ENCODE measurements around the gene C14orf93.

The C14orf93 gene

DNA sequence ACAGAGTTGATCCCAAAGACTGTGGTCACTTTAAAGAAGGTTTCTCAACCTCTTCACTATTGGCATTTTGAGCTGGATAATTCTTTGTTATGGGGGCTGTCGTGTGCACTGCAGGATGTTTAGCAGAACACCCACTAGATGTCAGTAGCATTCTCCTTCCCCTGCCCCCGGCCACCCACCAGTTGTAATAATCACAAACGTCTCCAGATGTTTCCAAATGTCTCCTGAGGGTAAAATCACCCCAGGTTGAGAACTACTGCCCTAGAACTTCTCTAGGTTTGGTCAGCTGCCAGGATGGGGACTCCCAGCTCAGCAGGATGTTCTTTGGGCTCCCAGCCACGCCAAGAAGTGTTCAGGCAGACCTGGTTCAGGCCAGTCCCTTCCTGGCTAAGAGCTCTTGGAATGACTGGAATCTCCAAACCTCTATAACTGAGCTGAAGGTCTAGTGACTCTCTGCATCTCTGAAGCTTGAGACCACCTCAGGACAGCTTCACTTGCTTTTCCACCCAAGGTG is 15.1 kb downstream of the C14orf93 start:
- peak; percentile 55 for DNase-seq (ENCODE audit: low spot score)

DNA sequence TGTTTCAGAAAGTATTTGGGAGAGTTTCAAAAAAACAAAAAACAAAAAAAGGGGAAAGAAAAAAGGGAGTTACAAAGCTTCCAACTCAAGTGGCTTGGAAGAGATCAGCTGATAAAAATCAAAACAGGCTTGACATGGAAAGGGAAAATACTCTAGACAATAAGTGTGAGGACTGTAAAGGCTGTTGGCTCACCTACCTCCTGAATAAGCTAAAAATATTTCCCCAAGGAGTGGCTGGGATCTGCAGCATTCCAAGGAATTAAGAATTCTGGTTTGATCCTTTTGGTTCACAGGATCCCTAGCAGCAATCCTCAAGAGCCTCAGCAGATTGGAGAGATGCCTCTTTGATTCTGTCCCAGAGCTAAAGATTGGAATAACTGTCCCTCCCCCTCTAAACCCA is 16.4 kb downstream of the C14orf93 start:
- DNase-seq (ENCODE audit: low spot score), result no peak

DNA sequence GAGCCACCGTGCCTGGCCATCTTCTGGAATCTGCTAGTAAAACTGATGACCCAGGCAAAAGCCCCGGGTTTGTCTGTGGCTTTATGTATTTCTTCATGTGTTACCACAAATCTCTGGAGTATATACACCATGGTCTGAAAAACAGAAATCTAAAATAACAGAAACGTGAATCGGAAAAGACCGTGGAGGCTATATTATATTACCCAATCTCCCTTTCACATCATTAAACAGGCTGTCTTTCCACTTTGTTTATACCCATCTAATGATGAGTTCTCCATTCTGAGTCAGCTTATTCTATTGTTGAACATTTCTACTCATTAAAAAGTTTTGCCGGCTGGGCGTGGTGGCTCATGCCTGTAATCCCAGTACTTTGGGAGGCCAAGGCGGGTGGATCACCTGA is 18.1 kb downstream of the C14orf93 start:
- DNase-seq (ENCODE audit: low spot score), result no peak

DNA sequence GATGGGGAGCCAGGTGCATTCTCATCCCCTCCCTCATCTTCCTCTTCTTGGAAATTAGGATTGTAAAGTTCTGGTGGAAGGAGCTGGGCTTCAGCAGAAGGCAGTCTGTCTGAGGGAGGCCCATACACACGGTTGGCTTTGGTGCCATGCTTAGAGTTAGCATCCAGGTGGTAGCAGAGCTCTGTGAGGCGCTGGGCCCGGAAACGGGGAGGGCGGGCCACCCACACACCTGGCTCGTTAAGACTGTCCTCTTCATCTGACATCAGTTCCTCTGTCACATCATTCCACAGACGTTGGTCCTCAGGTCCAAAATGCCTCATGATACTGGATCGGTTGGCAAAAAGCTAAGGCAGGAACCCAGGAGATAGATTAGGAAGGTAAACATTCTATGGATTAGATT is 22.7 kb downstream of the C14orf93 start:
- DNase-seq (ENCODE audit: low spot score), result no peak

DNA sequence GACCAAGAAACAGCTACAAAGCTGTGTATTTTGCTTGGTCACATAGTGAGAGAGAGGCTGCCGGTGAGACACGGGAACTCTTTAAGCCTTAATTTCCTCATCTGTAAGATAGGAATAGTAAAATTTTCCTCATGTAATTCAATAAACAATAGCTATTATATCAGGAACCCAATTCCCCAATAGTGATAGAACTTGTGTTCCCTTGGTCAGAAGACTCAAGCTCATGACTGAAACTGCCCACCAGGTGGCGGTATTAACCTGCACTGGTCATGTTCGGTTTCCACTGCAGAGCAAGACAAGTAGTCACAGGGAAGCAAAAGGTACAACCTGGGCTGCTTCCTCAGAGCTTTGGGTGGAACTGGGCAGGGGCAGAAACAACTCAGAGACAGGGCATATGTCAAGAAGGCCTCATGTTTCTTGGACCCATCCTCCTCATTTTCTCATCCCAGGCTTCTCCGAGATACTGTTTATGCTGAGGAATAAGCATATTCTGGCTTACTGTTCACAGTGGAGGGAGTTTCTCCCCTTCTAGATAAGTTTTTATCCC is 23.4 kb downstream of the C14orf93 start:
- peak; percentile 82 for DNase-seq (ENCODE audit: low spot score)

DNA sequence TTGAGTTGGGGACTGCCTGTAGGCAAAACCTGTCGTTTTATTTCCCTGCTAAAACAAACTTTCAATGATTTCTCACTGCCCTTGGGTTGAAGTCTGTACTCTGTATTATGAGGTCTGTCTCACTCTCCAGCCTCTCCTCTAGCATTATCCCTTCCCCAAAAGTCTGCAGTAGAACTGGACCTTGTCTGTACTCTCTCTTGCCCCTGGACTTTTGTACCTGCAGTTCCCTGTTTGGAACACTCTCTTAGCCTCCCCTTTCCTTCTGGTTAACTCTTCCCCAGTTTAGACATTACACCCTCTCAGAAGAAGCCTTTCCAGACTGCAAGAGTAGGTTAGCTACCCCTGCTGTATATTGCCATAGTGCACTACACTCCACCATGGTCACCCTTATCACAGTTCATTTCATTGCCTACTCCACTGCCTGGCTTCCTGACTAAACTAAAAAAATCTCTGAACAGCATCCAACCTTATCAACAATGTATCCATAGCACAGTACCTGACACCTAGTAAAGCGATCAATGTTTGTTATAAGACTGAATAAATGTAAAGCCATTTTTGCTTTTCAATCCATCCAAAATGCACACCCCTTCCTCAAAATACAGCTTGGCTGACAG is 23.9 kb downstream of the C14orf93 start:
- no peak for DNase-seq (ENCODE audit: low spot score)

DNA sequence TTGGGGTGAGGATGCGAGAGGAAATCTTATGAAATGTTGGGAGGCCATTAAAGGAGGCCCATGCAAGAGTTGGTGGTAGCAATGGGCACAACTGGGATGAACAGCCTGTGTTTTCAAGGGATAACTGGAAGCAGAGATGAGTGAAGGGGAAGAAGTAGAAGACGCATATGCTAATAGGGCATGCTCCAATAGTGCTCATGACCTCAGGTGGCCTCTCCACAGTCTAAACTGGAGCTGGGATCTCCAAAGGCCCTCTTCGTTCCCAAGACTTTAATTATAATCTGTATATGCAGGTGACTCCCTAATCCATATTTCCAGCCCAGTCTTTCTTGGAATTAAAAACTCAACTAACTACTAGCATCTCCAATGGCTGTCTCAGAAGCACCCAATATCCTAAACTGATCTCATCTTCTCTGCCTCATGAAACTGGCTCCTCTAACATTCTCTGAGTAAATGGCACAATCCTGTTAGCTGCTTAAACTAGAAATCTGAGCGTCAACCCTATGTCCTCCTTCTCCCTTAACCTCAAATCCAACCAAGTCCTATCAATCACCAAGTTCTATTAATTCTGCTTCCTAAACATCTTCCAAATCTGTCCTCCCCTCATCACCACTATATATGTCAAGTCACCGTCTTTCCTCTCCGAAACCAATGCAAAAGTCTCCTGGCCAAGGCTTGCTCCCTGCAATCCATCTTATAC is 24.8 kb downstream of the C14orf93 start:
- no peak for DNase-seq (ENCODE audit: low spot score)

DNA sequence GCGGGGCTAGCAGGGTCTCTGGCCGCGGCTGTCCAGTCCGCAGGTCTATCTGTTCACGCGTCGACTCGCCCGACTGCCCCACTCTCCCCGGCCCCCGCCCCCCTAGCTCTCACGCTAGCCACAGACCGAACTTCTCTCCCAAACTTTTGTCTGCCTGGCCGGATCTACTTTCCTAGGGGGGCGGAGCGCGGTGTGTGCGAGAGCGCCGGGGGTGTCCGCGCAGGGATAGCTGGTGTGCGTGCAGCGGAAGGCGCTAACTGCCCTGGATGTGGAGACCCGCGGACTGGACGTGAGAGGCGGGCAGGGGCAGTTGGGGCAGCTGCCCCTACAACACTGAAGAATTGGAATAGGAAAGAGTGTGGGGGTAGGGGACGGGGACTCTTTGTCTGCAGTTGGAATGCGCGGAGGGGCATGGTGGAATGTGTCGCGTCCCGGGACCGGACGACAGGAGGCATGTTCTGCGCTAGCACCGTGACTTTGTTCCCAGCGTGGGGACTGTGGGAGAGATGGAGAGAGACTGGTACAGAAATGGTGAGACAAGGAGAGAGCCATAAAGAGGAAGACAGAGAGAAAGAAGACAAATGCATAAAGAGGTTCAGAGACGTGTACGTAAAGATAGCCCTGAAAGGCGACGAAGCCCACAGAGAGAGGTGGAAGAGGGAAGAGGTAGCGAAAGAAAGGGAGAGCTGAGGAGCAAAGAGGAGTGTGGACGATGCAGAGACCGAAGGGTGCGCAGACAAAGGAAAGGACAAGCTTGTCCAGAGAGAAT is 27.3 kb downstream of the C14orf93 start, which contains the start of gene AJUBA:
AJUBA (minus strand) TSS at position 75 of the 769 bp plus-strand sequence. CDS start 285 bp downstream, outside the sequence.
- peak; percentile 98 for DNase-seq (ENCODE audit: low spot score)

DNA sequence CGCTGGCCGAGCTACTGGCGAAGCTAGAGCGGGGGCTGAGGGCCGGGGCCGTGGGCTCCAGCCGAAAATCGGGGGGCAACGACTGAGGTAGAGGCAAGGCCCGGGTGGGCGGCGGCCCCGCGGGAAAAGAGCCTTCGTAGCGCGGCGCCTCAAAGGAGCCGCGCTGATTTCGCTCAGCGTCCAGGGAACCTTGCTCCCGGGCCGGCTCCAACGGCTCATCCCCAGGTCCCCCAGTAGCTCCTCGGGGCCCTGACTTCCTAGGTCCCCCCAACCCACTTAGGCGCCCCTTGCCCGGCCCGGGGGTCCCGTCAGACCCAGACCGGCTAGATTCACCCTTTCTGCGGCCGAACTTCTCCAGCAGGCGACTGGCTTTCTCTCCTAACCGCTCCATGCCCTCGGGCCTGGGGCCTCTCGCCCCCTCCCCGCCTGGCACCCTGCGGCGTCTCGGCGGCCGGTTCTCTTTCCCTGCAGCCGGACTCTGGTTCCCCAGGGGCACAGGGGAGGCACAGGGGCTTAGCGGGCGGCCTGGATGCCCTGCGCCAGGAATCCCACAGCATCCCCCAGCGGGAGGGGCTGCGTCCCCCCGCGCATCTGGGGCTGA is 28.0 kb downstream of the C14orf93 start:
- DNase-seq (ENCODE audit: low spot score), result no peak

DNA sequence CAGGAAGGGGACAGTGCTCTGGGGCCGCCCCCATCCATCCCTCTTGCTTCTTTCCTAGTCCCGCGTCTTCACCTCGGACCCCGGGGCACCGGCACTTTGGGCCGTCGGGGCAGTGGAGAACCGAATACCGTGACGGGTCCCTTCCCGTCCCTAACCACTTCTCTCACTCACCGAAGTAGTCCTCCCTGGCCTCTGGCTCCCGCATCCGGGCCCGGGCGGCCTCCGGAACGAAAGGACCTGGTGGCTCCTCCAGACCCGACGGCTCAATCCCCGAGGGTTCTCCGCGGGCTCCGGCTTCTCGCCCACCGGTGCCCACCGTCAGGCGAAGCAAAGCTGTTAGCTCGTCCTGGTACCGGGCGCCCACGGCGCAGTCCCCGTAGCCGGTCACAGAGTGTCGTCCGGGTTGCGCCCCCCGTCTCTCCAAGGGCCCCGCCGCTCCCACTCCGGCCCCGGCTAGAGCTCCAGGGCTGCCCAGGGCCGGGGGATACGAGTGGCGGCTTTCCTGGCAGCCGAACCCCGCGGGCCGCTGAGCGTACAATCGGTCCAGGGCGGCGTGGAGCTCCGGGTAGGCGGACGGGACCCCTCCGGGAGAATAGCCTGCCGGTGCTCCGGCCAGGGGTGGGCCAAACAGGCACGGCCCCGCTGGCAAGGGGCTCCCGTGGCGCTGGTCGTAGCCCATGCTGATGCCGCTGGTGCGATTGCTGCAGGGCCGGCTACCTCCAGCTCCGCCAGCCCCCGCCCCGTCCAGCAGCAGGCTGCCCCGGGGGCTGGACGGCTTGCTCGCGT is 28.7 kb downstream of the C14orf93 start:
- peak; percentile 43 for DNase-seq (ENCODE audit: low spot score)

DNA sequence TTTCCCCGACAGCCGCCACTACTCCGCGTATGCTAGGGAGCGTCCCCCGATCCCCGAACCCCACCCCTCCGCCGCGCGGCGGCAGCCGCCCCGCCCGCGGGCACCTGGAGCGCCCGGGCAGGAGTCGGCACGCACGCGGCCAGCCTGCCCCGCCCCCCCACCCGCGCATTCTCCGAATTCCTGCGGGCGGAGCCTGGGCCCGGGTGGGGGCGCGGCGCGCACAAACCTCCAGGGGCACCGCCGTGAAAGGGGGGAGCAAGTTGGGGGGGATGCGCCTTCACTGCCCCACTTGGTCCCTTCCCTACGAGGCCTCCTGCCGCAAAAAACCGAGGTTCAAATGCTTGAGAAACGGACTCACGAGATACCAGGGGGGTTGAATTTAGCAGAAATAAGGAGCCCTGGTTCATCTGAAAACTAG is 29.3 kb downstream of the C14orf93 start:
- DNase-seq (ENCODE audit: low spot score), result peak; percentile 86

DNA sequence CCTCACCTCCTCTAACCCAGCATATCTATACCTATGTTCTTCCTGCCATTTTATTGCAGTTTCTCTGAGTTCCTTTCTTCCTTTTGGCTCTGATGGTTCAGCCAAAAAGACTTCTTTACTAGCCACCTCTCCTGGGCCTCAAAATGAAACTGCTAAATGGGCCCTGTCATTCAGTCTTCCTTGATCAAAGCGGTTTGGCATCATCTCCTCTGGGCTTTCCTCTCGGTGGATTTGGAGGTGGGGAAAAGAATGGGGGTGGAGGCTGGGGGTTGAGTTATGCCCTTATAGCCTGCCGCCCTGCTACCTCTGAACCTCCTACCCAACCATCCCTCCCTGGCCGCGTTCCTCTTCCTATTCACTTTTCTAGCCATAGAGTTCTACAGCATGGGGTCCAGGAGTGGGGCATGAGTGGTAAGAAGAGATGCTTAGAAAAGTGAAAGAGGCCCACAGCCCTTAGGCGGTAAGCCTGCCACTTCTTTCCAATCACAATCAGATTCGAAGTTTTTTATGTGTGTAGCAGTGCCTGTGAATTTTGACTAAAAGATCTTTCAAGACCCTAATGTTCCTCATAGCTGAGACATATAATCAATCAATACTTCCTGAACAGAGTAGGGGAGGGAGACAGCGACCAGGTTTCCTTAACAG is 30.1 kb downstream of the C14orf93 start:
- peak; percentile 21 for DNase-seq (ENCODE audit: low spot score)

DNA sequence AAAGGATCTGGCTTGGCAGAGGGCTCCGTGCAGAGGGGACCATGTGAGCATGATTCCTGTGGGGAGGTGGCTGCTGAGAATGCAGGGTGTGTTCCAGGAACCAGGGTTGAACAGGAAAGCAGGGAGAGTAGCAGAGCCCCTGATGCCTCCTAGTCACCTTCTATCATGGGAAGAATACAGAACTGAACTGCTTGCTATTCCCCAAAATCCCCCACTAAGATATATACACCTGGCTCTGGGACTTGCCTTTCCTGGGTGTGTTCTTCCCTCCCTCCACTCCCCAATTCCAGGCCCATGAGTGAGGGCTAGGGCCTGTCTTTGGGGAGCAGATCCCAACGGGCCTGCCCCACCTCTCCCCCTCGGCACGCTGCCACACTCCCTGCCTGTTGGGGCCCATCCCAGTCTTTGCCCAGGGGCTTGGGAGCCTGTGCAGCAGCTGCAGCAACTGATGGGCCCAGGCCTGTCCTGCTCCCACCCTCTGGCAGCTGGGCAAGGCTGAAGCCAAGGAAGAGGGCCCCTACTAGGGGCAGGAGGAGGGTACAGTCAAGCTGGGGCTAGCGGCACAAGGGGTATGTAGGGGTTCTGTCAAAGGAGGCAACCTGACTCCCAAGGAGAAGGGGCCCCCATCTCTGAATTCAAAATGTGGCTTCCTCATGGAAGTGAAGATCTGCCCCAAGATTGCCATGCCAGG is 30.8 kb downstream of the C14orf93 start:
- DNase-seq (ENCODE audit: low spot score), result peak; percentile 36

DNA sequence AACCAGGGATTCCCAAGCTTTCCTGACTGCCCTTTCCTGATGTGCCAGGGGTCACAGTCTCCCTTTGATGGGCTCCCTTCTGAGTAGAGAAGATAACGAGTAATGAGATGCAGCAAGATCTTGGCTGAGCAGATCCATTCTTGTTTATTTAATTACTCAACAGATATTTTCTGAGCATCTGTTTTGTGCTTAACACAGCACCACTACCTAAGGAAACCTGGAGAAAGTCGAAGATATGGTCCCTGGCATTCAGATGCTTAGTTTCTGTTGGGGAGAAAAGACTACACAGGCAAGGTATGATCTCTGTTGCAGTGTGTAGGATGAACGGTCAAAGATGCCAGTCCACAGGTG is 31.5 kb downstream of the C14orf93 start:
- DNase-seq (ENCODE audit: low spot score), result peak; percentile 31

DNA sequence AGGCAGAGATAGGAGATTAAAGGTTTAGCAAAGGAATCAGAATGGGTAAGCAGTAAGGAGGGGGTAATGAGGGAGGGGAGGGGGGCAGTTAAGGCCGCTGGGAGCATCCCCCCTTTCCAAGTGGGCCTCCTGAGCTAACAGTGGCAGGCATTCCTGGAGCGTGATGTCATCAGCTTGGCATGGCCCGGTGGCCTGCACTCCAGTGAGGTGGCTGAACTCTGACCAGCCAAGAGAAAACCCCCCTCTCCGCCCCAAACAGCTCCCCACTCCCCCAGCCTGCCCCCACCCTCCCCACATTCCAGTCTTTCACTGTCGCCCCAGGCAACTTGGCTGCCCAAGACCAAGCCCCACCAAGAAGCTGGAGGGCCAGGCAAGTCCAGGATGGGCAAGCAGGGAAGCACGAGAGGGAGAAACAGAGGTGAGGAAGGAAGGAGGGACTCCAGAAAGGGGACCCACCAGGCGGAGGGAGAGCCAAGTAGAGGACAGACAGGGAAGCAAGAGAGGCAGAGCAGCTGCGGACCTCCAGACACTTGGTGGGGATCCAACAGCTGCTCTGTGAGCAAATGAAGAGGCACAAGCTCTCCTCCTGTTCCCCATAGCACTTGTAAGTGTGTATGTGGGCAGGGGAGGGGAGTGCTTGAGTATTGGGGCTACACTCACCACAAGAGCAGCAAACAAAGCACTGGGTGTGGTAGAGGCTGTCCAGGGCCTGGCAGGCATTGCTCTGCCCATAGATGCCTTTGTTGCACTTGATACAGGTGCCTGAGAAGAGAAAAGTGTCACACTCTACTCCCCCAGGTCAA is 32.1 kb downstream of the C14orf93 start:
- DNase-seq (ENCODE audit: low spot score), result peak; percentile 84

DNA sequence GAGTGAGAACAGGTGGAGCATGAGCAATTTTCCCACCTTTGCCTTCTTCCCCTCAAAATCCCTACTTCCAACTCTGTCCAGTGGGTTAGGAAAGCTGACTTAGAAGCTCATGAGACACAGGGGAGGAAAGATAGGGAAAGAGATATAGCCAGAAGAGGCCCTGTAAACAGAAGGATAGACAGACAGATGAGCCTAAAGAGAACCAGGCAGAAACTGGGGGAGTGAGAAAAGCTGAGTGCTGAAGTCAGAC is 32.6 kb downstream of the C14orf93 start:
- DNase-seq (ENCODE audit: low spot score), result no peak

DNA sequence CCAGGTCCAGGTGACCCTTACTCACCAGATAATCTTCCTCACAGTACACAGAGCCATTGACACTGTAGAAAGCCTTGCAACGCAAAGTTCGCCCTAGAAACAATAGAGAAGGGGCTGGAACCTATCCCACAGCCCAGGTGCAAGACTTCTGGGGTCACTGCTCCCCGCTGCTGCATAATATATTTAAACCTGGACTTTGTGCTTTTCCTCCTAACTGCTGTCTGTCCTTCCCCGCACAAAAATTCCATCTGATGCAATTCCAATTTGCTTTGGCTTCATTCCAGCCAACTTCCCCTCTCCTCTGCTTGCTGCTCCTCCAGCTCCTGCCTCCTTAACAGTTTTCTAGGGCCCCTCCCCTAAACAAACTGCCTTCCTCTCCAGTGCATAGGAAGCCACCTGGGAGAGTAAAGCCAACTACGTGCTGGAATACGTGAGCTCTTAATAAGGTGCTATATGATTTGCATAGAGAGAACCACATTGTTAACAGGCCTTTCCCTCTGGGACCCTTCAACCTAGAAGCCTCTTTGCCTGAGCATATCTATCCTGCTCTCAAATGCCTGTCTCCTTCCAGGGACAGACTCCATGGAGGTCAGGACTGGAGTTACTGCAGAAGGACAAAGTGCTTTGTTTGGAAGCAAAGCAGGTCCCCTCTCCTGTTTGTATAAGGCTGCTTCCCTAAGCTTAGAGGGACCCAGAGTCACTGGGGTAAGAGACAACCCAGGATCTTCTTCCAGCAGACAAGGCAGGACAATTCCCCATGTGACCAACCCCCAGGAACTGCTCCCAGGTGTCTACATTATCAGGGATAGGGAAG is 33.1 kb downstream of the C14orf93 start:
- peak; percentile 46 for DNase-seq (ENCODE audit: low spot score)

DNA sequence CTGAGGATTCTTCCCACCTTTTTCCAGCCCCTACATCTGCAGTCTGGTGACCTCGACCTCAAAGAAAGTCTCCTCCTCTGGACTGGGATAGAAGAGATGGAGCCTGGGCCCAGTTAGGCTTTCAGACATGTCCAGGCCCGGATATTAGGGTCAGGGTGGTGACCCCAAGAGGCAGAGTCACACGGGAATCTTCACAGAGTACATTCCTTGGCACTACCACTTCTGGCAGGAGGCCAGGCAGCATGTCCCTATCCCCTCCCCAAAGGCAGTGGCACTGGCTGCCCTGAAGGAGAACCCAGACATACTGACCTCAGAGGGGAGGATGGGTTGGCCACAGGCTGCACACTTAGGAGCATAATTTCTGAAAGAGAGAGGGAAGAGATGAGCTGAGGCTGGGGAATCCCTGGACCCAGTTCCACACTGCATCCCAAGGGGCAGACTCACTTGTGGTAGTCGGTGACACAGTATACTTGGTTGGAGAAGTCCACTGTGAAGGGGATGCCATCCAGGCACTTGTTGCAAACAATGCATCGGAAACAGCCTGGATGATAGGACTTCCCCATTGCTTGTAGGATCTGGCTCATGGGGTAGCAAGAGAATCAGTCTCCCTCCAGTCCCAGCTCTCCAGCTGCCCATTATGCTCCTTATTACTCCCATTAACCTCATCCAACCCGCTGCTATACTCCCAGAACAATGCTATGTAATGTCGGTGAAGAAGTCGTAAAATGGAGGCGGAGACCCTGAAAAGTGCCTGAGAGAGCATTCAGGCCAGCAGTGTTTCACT is 35.2 kb downstream of the C14orf93 start:
- DNase-seq (ENCODE audit: low spot score), result peak; percentile 10
